HG02938 (cell line): ENCODE results near the gene RDH13.
"Not testable (repeated sequence)": the region's sequence is repeated elsewhere in the genome, so short reads cannot be mapped to it uniquely, and the experiment has no call there.

Source experiments
- ATAC-seq: cut with Tn5 transposase; IDR thresholded peaks from one replicate; pipeline ENCODE4 v1.9.1; 2021; ENCODE audit warnings: mild to moderate bottlenecking, moderate library complexity; ENCODE audit not compliant: unreplicated experiment

Gene RDH13

GRCh38 chr19:55079400-55080038 is 16.6 kb upstream of the RDH13 start:
- no peak for ATAC-seq

GRCh38 chr19:55078996-55079395 is 16.0 kb upstream of the RDH13 start:
- no peak for ATAC-seq

GRCh38 chr19:55077106-55077505 is 14.2 kb upstream of the RDH13 start:
- no peak for ATAC-seq

- ATAC-seq: no peak
Measured at GRCh38 chr19:55076321-55076720, 13.4 kb upstream of the RDH13 start.

- no peak for ATAC-seq
Measured at GRCh38 chr19:55075371-55075998, 12.5 kb upstream of the RDH13 start, which contains the start of gene EPS8L1. EPS8L1 (plus strand) TSS chr19:55075869; CDS start chr19:55076445, 576 bp downstream.

GRCh38 chr19:55071913-55072312 is 9.0 kb upstream of the RDH13 start:
- ATAC-seq: no peak

GRCh38 chr19:55071129-55071502 is 8.2 kb upstream of the RDH13 start:
- ATAC-seq: no peak

GRCh38 chr19:55070466-55071128 is 7.6 kb upstream of the RDH13 start:
- ATAC-seq: no peak

- ATAC-seq: no peak
Measured at GRCh38 chr19:55069865-55070197, 6.9 kb upstream of the RDH13 start.

- no peak for ATAC-seq
Measured at GRCh38 chr19:55068950-55069864, 6.3 kb upstream of the RDH13 start.

- no peak for ATAC-seq
Measured at GRCh38 chr19:55067869-55068268, 4.9 kb upstream of the RDH13 start.

- no peak for ATAC-seq
Measured at GRCh38 chr19:55066107-55066709, 3.3 kb upstream of the RDH13 start.

GRCh38 chr19:55065516-55065915 is 2.6 kb upstream of the RDH13 start:
- ATAC-seq: not testable (repeated sequence)

GRCh38 chr19:55063492-55063843 is 520 bp upstream of the RDH13 start:
- no peak for ATAC-seq

GRCh38 chr19:55060287-55060686 is 2.7 kb downstream of the RDH13 start:
- ATAC-seq: not testable (repeated sequence)

- no peak for ATAC-seq
Measured at GRCh38 chr19:55058781-55059610, 4.0 kb downstream of the RDH13 start.

- no peak for ATAC-seq
Measured at GRCh38 chr19:55056827-55057226, 6.1 kb downstream of the RDH13 start.

- no peak for ATAC-seq
Measured at GRCh38 chr19:55053735-55054134, 9.2 kb downstream of the RDH13 start.

- no peak for ATAC-seq
Measured at GRCh38 chr19:55050749-55051532, 12.0 kb downstream of the RDH13 start.
